ENCODE results near the gene RGL3. TPM values are rescaled to one million over a fixed set of nuclear protein-coding genes. Genes with fewer than 3 reads are reported as not detected.
"Not testable (repeated sequence)": the region's sequence is repeated elsewhere in the genome, so short reads cannot be mapped to it uniquely, and the experiment has no call there.

The RGL3 gene
- total RNA-seq, 1 donor from 2014 or later = 9.2 TPM

- H3K4me1 ChIP-seq = peaks cover 17% of the 10 kb centered on the region
- H3K4me3 ChIP-seq = no peak overlapping the region
- H3K9me3 ChIP-seq (replicated peaks) = no peaks in the 10 kb centered on the region
- H3K27ac ChIP-seq (replicated peaks) = no peak overlapping the region
- H3K27me3 ChIP-seq (ENCODE audit: low read depth) = peaks cover 55% of the 10 kb centered on the region
- no peak for TF ChIP-seq CTCF (IDR thresholded peaks at IDR 0.05; ENCODE audit: borderline replicate concordance)
- intact Hi-C loops (cut with micrococcal nuclease) = no loop called here
- H3K36me3 ChIP-seq = no peaks in the 10 kb centered on the region
- DNase-seq = no peak
Measured at GRCh38 chr19:11408591-11408990, 10.5 kb downstream of the RGL3 start.

- Histone ChIP-seq H3K27me3 (ENCODE audit: low read depth) (peaks cover 55% of the 10 kb centered on the region), H3K4me1 (peaks cover 17% of the 10 kb centered on the region)
- H3K36me3 ChIP-seq; H3K9me3 ChIP-seq (replicated peaks); intact Hi-C loops (cut with micrococcal nuclease); DNase-seq; H3K4me3 ChIP-seq; H3K27ac ChIP-seq (replicated peaks): not testable (repeated sequence)
Measured at GRCh38 chr19:11406703-11407236, 12.3 kb downstream of the RGL3 start.

- DNase-seq = no peak
Measured at GRCh38 chr19:11405846-11406643, 13.1 kb downstream of the RGL3 start.

GRCh38 chr19:11404588-11405222 lies 14.4 kb downstream of the RGL3 start:
- TF ChIP-seq CTCF (IDR thresholded peaks at IDR 0.05; ENCODE audit: borderline replicate concordance) = no peak
- Histone ChIP-seq H3K36me3 (peaks cover 2% of the 10 kb centered on the region), H3K4me3 (no peak overlapping the region), H3K9me3 (replicated peaks) (no peaks in the 10 kb centered on the region), H3K27ac (replicated peaks) (peak overlapping the region; percentile 63), H3K27me3 (ENCODE audit: low read depth) (peaks cover 37% of the 10 kb centered on the region), H3K4me1 (peaks cover 17% of the 10 kb centered on the region)
- no peak for DNase-seq
- intact Hi-C loops (cut with micrococcal nuclease) = no loop called here

More at GRCh38 chr19:11405846-11406643, 13.1 kb downstream of the RGL3 start:
- H3K27me3 ChIP-seq (ENCODE audit: low read depth) = peaks cover 50% of the 10 kb centered on the region
- intact Hi-C loops (cut with micrococcal nuclease) = no loop called here
- H3K27ac ChIP-seq (replicated peaks) = no peak overlapping the region
- TF ChIP-seq CTCF (IDR thresholded peaks at IDR 0.05; ENCODE audit: borderline replicate concordance) = peak; percentile 55
- no peak overlapping the region for H3K4me3 ChIP-seq
- peaks cover 17% of the 10 kb centered on the region for H3K4me1 ChIP-seq
- no peaks in the 10 kb centered on the region for H3K9me3 ChIP-seq (replicated peaks)
- peaks cover 2% of the 10 kb centered on the region for H3K36me3 ChIP-seq

- intact Hi-C loops (cut with micrococcal nuclease) = no loop called here
- DNase-seq = no peak
- H3K4me1 ChIP-seq = peaks cover 17% of the 10 kb centered on the region
- H3K27ac ChIP-seq (replicated peaks) = no peak overlapping the region
- H3K27me3 ChIP-seq (ENCODE audit: low read depth) = peaks cover 12% of the 10 kb centered on the region
- H3K4me3 ChIP-seq = no peak overlapping the region
- H3K9me3 ChIP-seq (replicated peaks) = no peaks in the 10 kb centered on the region
- TF ChIP-seq CTCF (IDR thresholded peaks at IDR 0.05; ENCODE audit: borderline replicate concordance) = no peak
- peaks cover 2% of the 10 kb centered on the region for H3K36me3 ChIP-seq
Measured at GRCh38 chr19:11401808-11402543, 17.1 kb downstream of the RGL3 start.
